Measurements from ENCODE around the gene TAS2R20.

Gene TAS2R20

DNA sequence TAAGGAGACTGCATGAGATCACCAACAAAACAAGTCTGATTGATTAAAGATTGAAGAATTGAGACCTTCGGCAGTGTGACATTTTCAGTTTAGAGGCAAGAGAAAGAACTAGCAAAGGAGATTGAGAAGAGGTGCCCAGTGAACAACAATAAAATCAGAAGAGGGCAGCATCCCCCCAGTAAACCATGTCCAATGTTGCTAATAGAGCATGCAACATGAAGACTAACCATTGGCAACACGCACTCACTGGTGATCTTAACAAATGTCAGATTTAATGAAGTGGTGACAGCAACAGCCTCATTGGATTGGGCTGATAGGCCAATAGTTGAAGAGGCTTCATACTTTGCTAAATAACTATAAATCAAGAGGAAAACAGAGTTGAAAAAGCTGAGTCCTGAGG, 38.3 kb downstream of the TAS2R20 start:
- no peak for DNase-seq (ENCODE audit: low read depth)

DNA sequence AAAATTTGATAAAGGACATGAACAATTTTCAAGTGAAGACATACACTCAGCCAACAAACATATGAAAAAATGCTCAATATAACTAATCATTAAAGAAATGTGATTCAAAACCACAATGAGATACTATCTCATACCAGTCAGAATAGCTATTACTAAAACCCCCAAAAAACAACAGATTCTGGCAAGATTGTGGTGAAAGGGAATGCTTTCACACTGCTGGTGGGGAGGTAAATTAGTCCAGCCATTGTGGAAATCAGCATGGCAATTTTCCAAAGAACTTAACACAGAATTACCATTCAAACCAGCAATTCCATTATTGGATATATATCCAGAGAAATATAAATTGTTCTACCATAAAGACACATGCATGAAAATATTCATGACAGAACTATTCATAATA, 40.4 kb downstream of the TAS2R20 start:
- DNase-seq (ENCODE audit: low read depth): no peak

DNA sequence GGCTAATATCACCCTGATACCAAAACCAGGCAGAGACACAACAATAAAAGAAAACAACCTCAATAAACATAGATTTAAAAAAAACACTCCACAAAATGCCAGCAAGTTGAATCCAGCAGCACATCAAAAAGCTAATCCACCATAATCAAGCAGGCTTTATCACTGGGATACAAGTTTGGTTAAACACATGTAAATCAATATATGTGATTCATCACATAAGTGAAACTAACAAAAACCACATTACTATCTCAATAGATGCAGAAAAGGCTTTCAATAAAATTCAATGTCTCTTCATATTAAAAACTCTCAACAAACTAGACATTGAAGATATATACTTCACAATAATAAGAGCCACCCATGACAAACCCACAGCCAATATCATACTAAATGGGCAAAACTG, 42.0 kb downstream of the TAS2R20 start:
- DNase-seq (ENCODE audit: low read depth): no peak

DNA sequence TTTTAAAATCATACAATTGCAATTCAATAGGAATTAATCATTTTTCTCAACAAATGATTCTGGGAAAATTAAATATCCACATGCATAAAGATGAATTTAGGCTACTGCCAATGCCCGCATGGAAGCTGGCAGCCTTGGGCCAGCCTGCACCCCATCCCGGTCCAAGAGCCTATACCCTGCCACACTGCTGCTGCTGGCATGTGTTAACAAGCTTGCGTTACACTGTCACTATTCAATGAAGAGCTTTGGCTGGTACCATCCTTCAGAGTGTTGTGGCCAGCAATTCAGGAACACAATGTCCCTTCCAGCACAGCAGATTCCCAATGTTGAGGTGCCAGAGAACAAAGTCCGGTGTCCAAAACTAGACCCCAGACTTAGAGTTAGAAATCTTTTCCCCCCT, 45.5 kb downstream of the TAS2R20 start:
- DNase-seq (ENCODE audit: low read depth): no peak
